Ovary (tissue), 3 donors: Measurements from ENCODE around the gene CDKN2B-AS1.
"Not testable (repeated sequence)": the region's sequence is repeated elsewhere in the genome, so short reads cannot be mapped to it uniquely, and the experiment has no call there.

ENCODE experiments used
- POLR2A ChIP-seq: fragments of 450-650 bp; IDR thresholded peaks from one replicate; pipeline ENCODE4 v1.6.1; 2017; ENCODE audit warnings: antibody characterized with exemption, mild to moderate bottlenecking, moderate library complexity
- TF ChIP-seq, protein P1 (sequence below), 3 donors: fragments of 450-650 bp in 2 of 3; fragments of 200-600 bp in 1 of 3; IDR thresholded peaks; one replicate each; pipeline versions ENCODE4 v1.5.1 to v1.8.0; 2016 to 2022; ENCODE audit warnings: antibody characterized with exemption in 3 of 3, mild to moderate bottlenecking in 1 of 3
- donor health status: DM: no; HTN: no; CAD: no.

DNA sequence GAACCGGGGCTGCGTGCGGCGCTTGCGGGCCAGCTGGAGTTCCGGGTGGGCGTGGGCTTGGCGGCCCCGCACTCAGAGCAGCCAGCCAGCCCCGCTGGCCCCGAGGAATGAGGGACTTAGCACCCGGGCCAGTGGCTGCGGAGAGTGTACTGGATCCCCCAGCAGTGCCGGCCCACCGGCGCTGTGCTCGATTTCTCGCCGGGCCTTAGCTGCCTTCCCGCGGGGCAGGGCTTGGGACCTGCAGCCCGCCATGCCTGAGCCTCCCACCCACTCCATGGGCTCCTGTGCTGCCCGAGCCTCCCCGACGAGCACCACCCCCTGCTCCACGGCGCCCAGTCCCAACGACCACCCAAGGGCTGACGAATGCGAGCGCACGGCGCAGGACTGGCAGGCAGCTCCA is 35.3 kb upstream of the CDKN2B-AS1 start:
- TF ChIP-seq POLR2A, result not testable (repeated sequence)
- TF ChIP-seq, protein P1, sequence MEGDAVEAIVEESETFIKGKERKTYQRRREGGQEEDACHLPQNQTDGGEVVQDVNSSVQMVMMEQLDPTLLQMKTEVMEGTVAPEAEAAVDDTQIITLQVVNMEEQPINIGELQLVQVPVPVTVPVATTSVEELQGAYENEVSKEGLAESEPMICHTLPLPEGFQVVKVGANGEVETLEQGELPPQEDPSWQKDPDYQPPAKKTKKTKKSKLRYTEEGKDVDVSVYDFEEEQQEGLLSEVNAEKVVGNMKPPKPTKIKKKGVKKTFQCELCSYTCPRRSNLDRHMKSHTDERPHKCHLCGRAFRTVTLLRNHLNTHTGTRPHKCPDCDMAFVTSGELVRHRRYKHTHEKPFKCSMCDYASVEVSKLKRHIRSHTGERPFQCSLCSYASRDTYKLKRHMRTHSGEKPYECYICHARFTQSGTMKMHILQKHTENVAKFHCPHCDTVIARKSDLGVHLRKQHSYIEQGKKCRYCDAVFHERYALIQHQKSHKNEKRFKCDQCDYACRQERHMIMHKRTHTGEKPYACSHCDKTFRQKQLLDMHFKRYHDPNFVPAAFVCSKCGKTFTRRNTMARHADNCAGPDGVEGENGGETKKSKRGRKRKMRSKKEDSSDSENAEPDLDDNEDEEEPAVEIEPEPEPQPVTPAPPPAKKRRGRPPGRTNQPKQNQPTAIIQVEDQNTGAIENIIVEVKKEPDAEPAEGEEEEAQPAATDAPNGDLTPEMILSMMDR (IDR thresholded peaks at IDR 0.05), result not testable (repeated sequence)
